NCI-H446 treated with DMSO at 0.1 percent for 48 hours (cell line): ENCODE measurements around the gene APC.
"Not testable (repeated sequence)": the region's sequence is repeated elsewhere in the genome, so short reads cannot be mapped to it uniquely, and the experiment has no call there.

ENCODE experiments used
- DNase-seq: peaks from one replicate; lab custom pipeline; 2025; lab: John Stamatoyannopoulos, UW

The APC gene

GRCh38 chr5:112857866-112858265 lies 120.2 kb downstream of the APC start:
- DNase-seq: no peak

- not testable (repeated sequence) for DNase-seq
Measured at GRCh38 chr5:112860571-112860928, 122.9 kb downstream of the APC start.

GRCh38 chr5:112860929-112861637 lies 123.4 kb downstream of the APC start, which contains the start of gene SRP19:
TSS of gene SRP19 (plus strand) at chr5:112861287. CDS start at chr5:112861377, 90 bp downstream.
- peak; percentile 95 for DNase-seq

- DNase-seq: no peak
Measured at GRCh38 chr5:112861638-112861985, 123.9 kb downstream of the APC start.

- no peak for DNase-seq
Measured at GRCh38 chr5:112862085-112862484, 124.4 kb downstream of the APC start.

- no peak for DNase-seq
Measured at GRCh38 chr5:112863549-112863948, 125.9 kb downstream of the APC start.

GRCh38 chr5:112865128-112865527 lies 127.4 kb downstream of the APC start:
- no peak for DNase-seq

GRCh38 chr5:112866739-112867138 lies 129.1 kb downstream of the APC start:
- no peak for DNase-seq

- DNase-seq: no peak
Measured at GRCh38 chr5:112867411-112867810, 129.7 kb downstream of the APC start.

GRCh38 chr5:112869948-112870347 lies 132.3 kb downstream of the APC start:
- DNase-seq: no peak

- DNase-seq: no peak
Measured at GRCh38 chr5:112870966-112871365, 133.3 kb downstream of the APC start.

- DNase-seq: no peak
Measured at GRCh38 chr5:112876362-112876761, 138.7 kb downstream of the APC start.

GRCh38 chr5:112878101-112878500 lies 140.4 kb downstream of the APC start:
- DNase-seq: no peak

- no peak for DNase-seq
Measured at GRCh38 chr5:112878760-112879159, 141.1 kb downstream of the APC start.

GRCh38 chr5:112880219-112880964 lies 142.7 kb downstream of the APC start:
- no peak for DNase-seq

GRCh38 chr5:112883192-112883591 lies 145.5 kb downstream of the APC start:
- DNase-seq: no peak

- DNase-seq: no peak
Measured at GRCh38 chr5:112885001-112885400, 147.3 kb downstream of the APC start.

- DNase-seq: no peak
Measured at GRCh38 chr5:112886975-112887374, 149.3 kb downstream of the APC start.

GRCh38 chr5:112892066-112892465 lies 154.4 kb downstream of the APC start:
- DNase-seq: not testable (repeated sequence)

GRCh38 chr5:112892776-112893175 lies 155.1 kb downstream of the APC start:
- no peak for DNase-seq

- no peak for DNase-seq
Measured at GRCh38 chr5:112895682-112896081, 158.0 kb downstream of the APC start.
